BLaER1 treated with 17β-estradiol and CSF1 and Interleukin-3, amounts not matched to agents 10 nM and 100 nM (cell line): Measurements from ENCODE around the gene ARID5B.

Experiments used
- H3K27ac ChIP-seq, 11 experiments: shearing (Covaris generic); formaldehyde crosslinking; 2 replicates each; pipeline ENCODE4 v1.8.1; 2022
- H3K27me3 ChIP-seq, 11 experiments: shearing (Covaris generic); formaldehyde crosslinking; 2 replicates each; pipeline ENCODE4 v1.8.1; 2022
- H3K36me3 ChIP-seq, 11 experiments: shearing (Covaris generic); formaldehyde crosslinking; 2 replicates each; pipeline ENCODE4 v1.8.1; 2022
- H3K4me1 ChIP-seq, 10 experiments: shearing (Covaris generic); formaldehyde crosslinking; 2 replicates each; pipeline ENCODE4 v1.8.1; 2022
- H3K4me2 ChIP-seq, 11 experiments: shearing (Covaris generic); formaldehyde crosslinking; 2 replicates each; pipeline ENCODE4 v1.8.1; 2022
- H3K4me3 ChIP-seq, 10 experiments: shearing (Covaris generic); formaldehyde crosslinking; 2 replicates each; pipeline ENCODE4 v1.8.1; 2022
- H3K9ac ChIP-seq, 11 experiments: shearing (Covaris generic); formaldehyde crosslinking; 2 replicates each; pipeline ENCODE4 v1.8.1; 2022
- H3K9me3 ChIP-seq, 11 experiments: shearing (Covaris generic); formaldehyde crosslinking; replicated peaks in 1 of 11; 2 replicates each; pipeline ENCODE4 v1.8.1; 2022
- H4K20me1 ChIP-seq, 11 experiments: shearing (Covaris generic); formaldehyde crosslinking; 2 replicates each; pipeline ENCODE4 v1.8.1; 2022
- Cebpa-rat ChIP-seq, 11 experiments: shearing (Covaris generic); IDR thresholded peaks; 2 replicates each; pipeline ENCODE4 v1.8.1; 2022

ARID5B gene

DNA sequence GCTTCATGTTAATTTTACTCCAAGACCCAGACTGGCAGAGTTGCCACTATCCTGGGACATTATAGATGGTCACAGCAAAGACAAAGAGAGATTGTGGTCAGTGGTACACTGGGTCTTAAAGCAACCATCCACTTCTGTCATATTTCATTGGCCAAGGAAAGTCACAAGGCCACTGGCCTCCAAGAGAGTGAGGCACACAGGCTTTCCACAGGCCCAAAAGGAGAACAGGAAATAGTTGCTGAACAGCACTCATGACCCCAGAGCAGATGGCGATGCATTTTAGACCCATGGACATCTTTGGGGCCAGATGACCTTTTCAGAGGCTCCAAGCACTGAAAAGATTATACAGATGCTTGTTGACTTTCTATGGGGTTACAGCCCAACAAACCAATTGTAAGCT is 97.4 kb downstream of the ARID5B start:
- Histone ChIP-seq H3K27me3 (no peaks in the 10 kb centered on the region), H3K4me1 (peaks cover 0 to 100% (median 10%) of the 10 kb centered on the region in 10 experiments; a peak in 13 of 20 replicates), H3K9me3 (peaks cover 0 to 29% (median 5%) of the 10 kb centered on the region in 11 experiments; a peak in 11 of 22 replicates), H3K4me2 (peak overlapping the region in 3 of 11 experiments; percentile 41 to 79 (median 72); a peak in 6 of 22 replicates), H3K9ac (no peak overlapping the region), H3K4me3 (no peak overlapping the region), H3K36me3 (peaks cover 78 to 97% (median 93%) of the 10 kb centered on the region in 11 experiments), H4K20me1 (peaks cover 0 to 30% (median under 1%) of the 10 kb centered on the region in 11 experiments; a peak in 6 of 22 replicates), H3K27ac (peak overlapping the region in 8 of 11 experiments; percentile 25 to 65 (median 53); a peak in 14 of 22 replicates)
- no peak for TF ChIP-seq Cebpa-rat (IDR thresholded peaks at IDR 0.05)

DNA sequence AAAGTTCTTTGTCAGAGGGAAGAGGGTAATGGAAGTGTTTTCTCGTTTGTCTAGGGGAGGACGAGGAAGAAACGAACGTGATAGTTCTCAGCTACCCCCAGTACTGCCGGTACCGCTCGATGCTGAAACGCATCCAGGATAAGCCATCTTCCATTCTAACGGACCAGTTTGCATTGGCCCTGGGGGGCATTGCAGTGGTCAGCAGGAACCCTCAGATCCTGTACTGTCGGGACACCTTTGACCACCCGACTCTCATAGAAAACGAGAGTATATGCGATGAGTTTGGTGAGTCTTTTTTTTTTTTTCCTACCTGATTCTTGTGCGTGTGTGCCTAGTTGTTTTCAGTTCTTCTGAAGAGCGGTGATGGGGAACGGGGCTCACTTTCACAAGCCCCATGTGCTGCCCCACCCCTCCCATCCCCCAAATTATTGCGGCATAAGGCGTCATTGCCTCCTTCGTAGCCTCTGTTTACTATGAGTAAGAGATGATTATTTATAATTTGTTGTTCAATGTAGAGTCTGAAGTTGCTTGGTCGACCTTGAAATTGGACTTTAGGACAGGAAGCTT is 98.6 kb downstream of the ARID5B start:
- H3K4me1 ChIP-seq: peaks cover 3 to 100% (median 16%) of the 10 kb centered on the region in 10 experiments; a peak in 18 of 20 replicates

DNA sequence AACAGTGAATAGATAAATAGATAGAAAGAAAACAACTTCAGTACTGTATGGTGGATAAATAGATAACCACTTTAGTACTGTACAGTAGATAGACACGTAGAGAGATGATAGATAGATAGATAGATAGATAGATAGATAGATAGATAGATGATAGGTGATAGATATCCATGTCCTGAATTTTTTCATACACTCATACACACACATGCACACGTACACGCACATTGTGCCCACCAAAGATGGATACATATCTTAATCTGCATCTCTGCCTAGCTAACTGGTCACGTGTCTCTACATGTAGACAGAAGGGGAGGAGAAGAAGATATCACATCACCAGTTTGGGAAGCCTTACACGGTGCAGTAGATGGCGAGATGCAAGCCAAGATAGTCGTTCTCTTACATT is 99.2 kb downstream of the ARID5B start:
- H3K9me3 ChIP-seq: peaks cover 0 to 29% (median 5%) of the 10 kb centered on the region in 11 experiments; a peak in 12 of 22 replicates
- H3K9ac ChIP-seq: no peak overlapping the region
- peak overlapping the region in 8 of 11 experiments; percentile 23 to 52 (median 40); a peak in 10 of 22 replicates for H3K27ac ChIP-seq
- H3K4me3 ChIP-seq: no peak overlapping the region
- H3K36me3 ChIP-seq: peaks cover 88 to 100% (median 94%) of the 10 kb centered on the region in 11 experiments
- peaks cover 8 to 100% (median 20%) of the 10 kb centered on the region in 10 experiments; a peak in 18 of 20 replicates for H3K4me1 ChIP-seq
- H4K20me1 ChIP-seq: peaks cover 0 to 30% (median 15%) of the 10 kb centered on the region in 11 experiments; a peak in 8 of 22 replicates
- peak overlapping the region in 2 of 11 experiments; percentile 59 to 74; a peak in 4 of 22 replicates for H3K4me2 ChIP-seq
- no peaks in the 10 kb centered on the region for H3K27me3 ChIP-seq
- no peak for TF ChIP-seq Cebpa-rat (IDR thresholded peaks at IDR 0.05)

More for the DNA sequence above, 98.6 kb downstream of the ARID5B start:
- no peak for TF ChIP-seq Cebpa-rat (IDR thresholded peaks at IDR 0.05)
- H3K9ac ChIP-seq: no peak overlapping the region
- H3K27ac ChIP-seq: peak overlapping the region in 6 of 11 experiments; percentile 25 to 65 (median 54); a peak in 9 of 22 replicates
- peaks cover 0 to 29% (median 5%) of the 10 kb centered on the region in 11 experiments; a peak in 11 of 22 replicates for H3K9me3 ChIP-seq
- peaks cover 0 to 30% (median 13%) of the 10 kb centered on the region in 11 experiments; a peak in 8 of 22 replicates for H4K20me1 ChIP-seq
- no peaks in the 10 kb centered on the region for H3K27me3 ChIP-seq
- no peak overlapping the region for H3K4me3 ChIP-seq
- H3K4me2 ChIP-seq: peak overlapping the region in 3 of 11 experiments; percentile 2 to 79 (median 59); a peak in 4 of 22 replicates
- peaks cover 88 to 100% (median 94%) of the 10 kb centered on the region in 11 experiments for H3K36me3 ChIP-seq

DNA sequence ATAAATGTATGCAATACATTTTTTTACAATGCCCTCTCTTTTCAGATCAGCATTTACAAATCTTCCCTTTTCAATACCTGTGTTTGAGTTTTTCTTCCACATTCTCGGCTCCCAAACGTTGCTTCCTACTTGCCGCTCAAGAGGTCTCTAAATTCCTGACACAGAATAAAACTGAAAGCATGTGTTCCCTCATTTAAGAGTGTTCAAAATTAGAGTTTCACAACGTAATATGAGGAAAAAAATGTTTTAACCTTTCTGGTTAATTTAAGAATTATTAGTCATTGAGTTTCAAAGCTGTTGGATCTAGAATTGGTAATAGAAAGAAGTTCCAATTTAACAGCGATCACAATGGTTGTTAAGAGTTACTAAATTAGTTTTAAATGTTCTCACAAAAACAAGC is 100.4 kb downstream of the ARID5B start:
- Histone ChIP-seq H3K4me2 (peak overlapping the region in 2 of 11 experiments; percentile 59 to 74; a peak in 3 of 22 replicates), H3K9ac (no peak overlapping the region), H3K27ac (peak overlapping the region in 2 of 11 experiments; percentile 15 to 52; a peak in 2 of 22 replicates), H3K36me3 (peaks cover 92 to 100% (median 99%) of the 10 kb centered on the region in 11 experiments), H4K20me1 (peaks cover 0 to 40% (median 15%) of the 10 kb centered on the region in 11 experiments; a peak in 9 of 22 replicates), H3K9me3 (peaks cover 0 to 29% (median 5%) of the 10 kb centered on the region in 11 experiments; a peak in 12 of 22 replicates), H3K4me3 (no peak overlapping the region), H3K4me1 (peaks cover 8 to 100% (median 20%) of the 10 kb centered on the region in 10 experiments; a peak in 18 of 20 replicates), H3K27me3 (no peaks in the 10 kb centered on the region)
- TF ChIP-seq Cebpa-rat (IDR thresholded peaks at IDR 0.05): no peak

DNA sequence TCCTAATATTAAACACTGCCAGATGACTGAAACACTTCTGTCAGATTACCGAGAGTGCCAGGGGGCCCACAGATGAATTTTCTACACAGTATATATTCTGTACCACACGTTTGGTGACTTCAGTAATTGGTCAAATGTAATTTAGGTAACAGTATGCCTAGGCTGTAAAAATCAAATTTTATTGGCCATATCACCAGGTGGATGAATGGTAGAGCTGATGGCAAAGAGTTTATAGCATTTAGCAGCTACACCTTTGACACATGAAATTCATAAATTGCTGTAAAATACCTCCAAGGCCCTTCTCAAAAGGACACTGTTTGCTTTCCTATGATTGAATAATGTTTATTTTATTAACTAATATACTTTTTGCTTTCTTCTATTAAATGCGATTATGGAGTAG is 101.3 kb downstream of the ARID5B start:
- Histone ChIP-seq H3K4me2 (peak overlapping the region in 2 of 11 experiments; percentile 2 to 11; a peak in 2 of 22 replicates), H3K4me3 (no peak overlapping the region), H4K20me1 (peaks cover 0 to 43% (median 15%) of the 10 kb centered on the region in 11 experiments; a peak in 9 of 22 replicates), H3K9ac (no peak overlapping the region), H3K4me1 (peaks cover 8 to 100% (median 23%) of the 10 kb centered on the region in 10 experiments; a peak in 18 of 20 replicates), H3K27me3 (no peaks in the 10 kb centered on the region), H3K9me3 (peaks cover 0 to 23% (median 5%) of the 10 kb centered on the region in 11 experiments; a peak in 11 of 22 replicates), H3K27ac (peak overlapping the region in 1 of 11 experiments; percentile 40; a peak in 2 of 22 replicates), H3K36me3 (peaks cover 92 to 100% (median 99%) of the 10 kb centered on the region in 11 experiments)
- no peak for TF ChIP-seq Cebpa-rat (IDR thresholded peaks at IDR 0.05)

DNA sequence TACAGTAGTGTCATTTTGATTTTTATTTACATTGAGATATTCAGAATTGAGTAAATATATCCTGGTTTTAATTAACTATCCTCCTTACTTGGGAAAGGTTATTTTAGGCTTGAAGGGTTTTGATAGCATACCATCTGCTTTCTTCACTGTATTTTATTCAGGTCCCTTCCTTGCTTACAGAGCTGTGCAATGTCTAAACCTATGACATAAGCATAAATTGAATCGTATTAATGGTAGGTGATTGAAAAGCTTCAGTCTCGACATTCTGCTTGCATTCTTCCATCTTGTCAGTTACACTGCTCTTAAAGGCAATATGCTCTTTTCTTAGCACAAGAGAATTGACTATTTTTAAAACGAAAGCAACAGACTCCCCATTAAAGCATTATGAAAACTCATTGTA is 102.5 kb downstream of the ARID5B start:
- peaks cover 90 to 99% (median 97%) of the 10 kb centered on the region in 11 experiments for H3K36me3 ChIP-seq
- no peak overlapping the region for H3K9ac ChIP-seq
- no peak overlapping the region for H3K4me3 ChIP-seq
- H3K27ac ChIP-seq: peak overlapping the region in 1 of 11 experiments; percentile 2; a peak in 2 of 22 replicates
- peaks cover 0 to 12% (median 0%) of the 10 kb centered on the region in 11 experiments; a peak in 8 of 22 replicates for H3K9me3 ChIP-seq
- peaks cover 0 to 53% (median 5%) of the 10 kb centered on the region in 11 experiments; a peak in 9 of 22 replicates for H4K20me1 ChIP-seq
- H3K4me1 ChIP-seq: peaks cover 17 to 98% (median 29%) of the 10 kb centered on the region in 10 experiments; a peak in 19 of 20 replicates
- peak overlapping the region in 3 of 11 experiments; percentile 24 to 61 (median 59); a peak in 5 of 22 replicates for H3K4me2 ChIP-seq
- no peak for TF ChIP-seq Cebpa-rat (IDR thresholded peaks at IDR 0.05)
- no peaks in the 10 kb centered on the region for H3K27me3 ChIP-seq

DNA sequence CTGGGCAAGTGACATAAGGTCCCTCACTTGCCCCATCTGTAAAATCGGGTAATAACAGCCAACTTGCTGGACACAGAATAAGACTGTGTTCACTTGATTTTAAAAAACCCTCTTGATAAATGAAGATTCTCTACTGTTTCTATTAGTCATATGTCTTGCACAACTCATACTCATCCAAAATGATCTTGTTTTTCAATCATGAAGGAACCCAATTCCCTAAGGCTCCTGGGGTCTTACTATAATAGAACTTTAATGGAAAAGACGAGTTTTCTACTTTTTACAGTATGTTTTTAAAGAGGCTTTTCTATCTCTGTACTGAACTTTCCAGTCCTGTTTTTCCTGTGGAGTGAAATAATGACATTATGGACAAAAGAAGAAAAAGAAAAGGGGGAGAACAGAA is 103.8 kb downstream of the ARID5B start:
- Histone ChIP-seq H3K4me1 (peaks cover 24 to 97% (median 36%) of the 10 kb centered on the region in 10 experiments; a peak in 19 of 20 replicates), H4K20me1 (peaks cover 0 to 65% (median 15%) of the 10 kb centered on the region in 11 experiments; a peak in 10 of 22 replicates), H3K4me2 (peak overlapping the region in 7 of 11 experiments; percentile 6 to 61 (median 18); a peak in 7 of 22 replicates), H3K4me3 (no peak overlapping the region), H3K9me3 (no peaks in the 10 kb centered on the region; a peak in 4 of 22 replicates), H3K27me3 (no peaks in the 10 kb centered on the region), H3K9ac (no peak overlapping the region), H3K36me3 (peaks cover 90 to 99% (median 97%) of the 10 kb centered on the region in 11 experiments), H3K27ac (peak overlapping the region in 10 of 11 experiments; percentile 7 to 48 (median 37); a peak in 13 of 22 replicates)
- TF ChIP-seq Cebpa-rat (IDR thresholded peaks at IDR 0.05): no peak

DNA sequence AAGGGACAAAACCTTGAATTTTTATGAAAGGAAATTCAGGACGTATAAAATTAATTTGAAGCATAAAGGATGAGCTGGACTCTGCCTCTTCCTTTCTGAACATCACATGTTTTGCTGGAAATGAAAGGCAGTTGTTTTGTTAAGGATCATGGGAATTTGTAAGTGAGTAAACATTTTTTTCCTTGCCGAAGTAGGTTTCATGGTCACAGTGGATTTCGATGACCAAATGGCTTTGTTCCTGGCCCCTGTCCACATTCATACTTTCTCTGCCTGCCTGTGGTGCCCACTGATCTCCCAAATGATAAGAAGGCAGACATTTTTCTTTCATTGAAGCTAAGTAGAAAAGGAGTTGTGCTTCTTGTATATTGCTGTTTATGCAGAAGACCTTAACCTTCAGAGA is 104.2 kb downstream of the ARID5B start:
- Histone ChIP-seq H4K20me1 (peaks cover 0 to 69% (median 15%) of the 10 kb centered on the region in 11 experiments; a peak in 10 of 22 replicates), H3K27ac (peak overlapping the region in 10 of 11 experiments; percentile 3 to 48 (median 32); a peak in 10 of 22 replicates), H3K27me3 (no peaks in the 10 kb centered on the region), H3K9me3 (no peaks in the 10 kb centered on the region; a peak in 1 of 22 replicates), H3K4me1 (peaks cover 24 to 93% (median 36%) of the 10 kb centered on the region in 10 experiments; a peak in 19 of 20 replicates), H3K4me3 (no peak overlapping the region), H3K9ac (no peak overlapping the region), H3K4me2 (peak overlapping the region in 2 of 11 experiments; percentile 23 to 61; a peak in 2 of 22 replicates), H3K36me3 (peaks cover 90 to 99% (median 97%) of the 10 kb centered on the region in 11 experiments)
- TF ChIP-seq Cebpa-rat (IDR thresholded peaks at IDR 0.05): no peak
